B cell (primary cell): Measurements from ENCODE around the gene SAG. TPM values are rescaled to one million over a fixed set of nuclear protein-coding genes. Genes with fewer than 3 reads are reported as not detected.

Experiments
- ATAC-seq: fragments of 200-7000 bp; cut with Tn5 transposase; one replicate; pipeline ENCODE4 v1.10.0; 2021; ENCODE audit warnings: low read depth, mild to moderate bottlenecking, moderate number of reproducible peaks, moderate library complexity
- CTCF ChIA-PET: fragments of 350-600 bp; sonication (Branson Sonifier 250); formaldehyde crosslinking; loops from one replicate; lab custom pipeline; 2021; ENCODE audit warnings: antibody characterized with exemption, inconsistent platforms; lab: Charles Lee
- POLR2A ChIA-PET: fragments of 350-600 bp; sonication (Branson Sonifier 250); formaldehyde crosslinking; loops from one replicate; lab custom pipeline; 2021; ENCODE audit warnings: antibody characterized with exemption; lab: Charles Lee
- DNase-seq: peaks from one replicate; pipeline ENCODE4 v3.0.0; 2013
- H2AFZ ChIP-seq: 2 replicates; pipeline ENCODE4 v1.6.1; 2012; ENCODE audit warnings: mild to moderate bottlenecking, low read depth, low read length; ENCODE audit not compliant: insufficient read depth, poor library complexity, severe bottlenecking
- H3K27ac ChIP-seq, 2 donors: 1 replicate in 1 of 2; 2 replicates in 1 of 2; pipeline ENCODE4 v1.5.1; 2012 to 2013; ENCODE audit warnings: low read length in 2 of 2, mild to moderate bottlenecking in 2 of 2, moderate library complexity in 1 of 2
- H3K27me3 ChIP-seq, 4 experiments: fragments of 200-600 bp in 1 of 4; sonication (generic) in 1 of 4; replicated peaks in 1 of 4; 1 replicate in 2 of 4; 2 replicates in 2 of 4; pipeline versions ENCODE4 v1.6.1 to v1.7.0; 2013 to 2016; ENCODE audit warnings: low read length in 3 of 4, mild to moderate bottlenecking in 2 of 4, mixed read lengths in 1 of 4, moderate library complexity in 1 of 4; ENCODE audit not compliant: insufficient read depth in 4 of 4, control insufficient read depth in 3 of 4; ENCODE audit errors: control extremely low read depth in 1 of 4
- H3K36me3 ChIP-seq, 2 experiments: replicated peaks in 1 of 2; 1 replicate in 1 of 2; 2 replicates in 1 of 2; pipeline versions ENCODE4 v1.6.1 to v1.7.1; 2013; ENCODE audit warnings: low read length in 1 of 2; ENCODE audit not compliant: insufficient read depth in 2 of 2, control insufficient read depth in 1 of 2; ENCODE audit errors: control extremely low read depth in 1 of 2, extremely low read depth in 1 of 2
- H3K4me1 ChIP-seq, 2 donors: fragments of 200-600 bp in 1 of 2; sonication (generic) in 1 of 2; 1 replicate in 1 of 2; 2 replicates in 1 of 2; pipeline versions ENCODE4 v1.5.1 to v1.6.1; 2013 to 2017; ENCODE audit warnings: low read length in 2 of 2; ENCODE audit not compliant: control insufficient read depth in 2 of 2, insufficient read depth in 2 of 2
- H3K4me2 ChIP-seq: replicated peaks from 2 replicates; pipeline ENCODE3; 2012; ENCODE audit warnings: mild to moderate bottlenecking, low read depth, low read length; ENCODE audit not compliant: poor library complexity, severe bottlenecking
- H3K4me3 ChIP-seq, 5 experiments: fragments of 200-600 bp in 1 of 5; sonication (generic) in 1 of 5; 1 replicate in 3 of 5; 2 replicates in 2 of 5; pipeline versions ENCODE4 v1.5.1 to v1.7.0; 2011 to 2016; ENCODE audit warnings: low read length in 4 of 5, mild to moderate bottlenecking in 4 of 5, low read depth in 2 of 5, control low read depth in 1 of 5, moderate library complexity in 1 of 5; ENCODE audit not compliant: insufficient read depth in 1 of 5; ENCODE audit errors: control extremely low read depth in 1 of 5, extremely low read depth in 1 of 5
- H3K79me2 ChIP-seq: fragments of 200-600 bp; sonication (generic); one replicate; pipeline ENCODE4 v1.6.0; 2016; ENCODE audit warnings: low read length; ENCODE audit not compliant: control insufficient read depth, insufficient read depth
- H3K9ac ChIP-seq: fragments of 200-600 bp; sonication (generic); 2 replicates; pipeline ENCODE4 v1.6.1; 2017; ENCODE audit warnings: mild to moderate bottlenecking, low read length, moderate library complexity
- H3K9me3 ChIP-seq, 3 donors: one replicate each; pipeline versions ENCODE4 v1.6.1 to v1.7.1; 2013; ENCODE audit warnings: low read length in 2 of 3; ENCODE audit not compliant: control insufficient read depth in 2 of 3, insufficient read depth in 1 of 3; ENCODE audit errors: control extremely low read depth in 1 of 3
- H4K20me1 ChIP-seq: 2 replicates; pipeline ENCODE4 v1.6.0; 2012; ENCODE audit warnings: mild to moderate bottlenecking, low read length; ENCODE audit not compliant: insufficient read depth, control insufficient read depth, poor library complexity, severe bottlenecking
- H3K27ac Mint-ChIP-seq: one replicate; pipeline ENCODE4 v1.8.0; 2021; ENCODE audit warnings: mixed read lengths
- H3K27me3 Mint-ChIP-seq: one replicate; pipeline ENCODE4 v1.8.0; 2021; ENCODE audit warnings: mixed read lengths
- H3K4me1 Mint-ChIP-seq: one replicate; pipeline ENCODE4 v1.8.0; 2021; ENCODE audit warnings: mixed read lengths
- H3K4me3 Mint-ChIP-seq: one replicate; pipeline ENCODE4 v1.8.0; 2021; ENCODE audit warnings: mixed read lengths
- H3K9me3 Mint-ChIP-seq: one replicate; pipeline ENCODE4 v1.8.0; 2022; ENCODE audit warnings: mixed read lengths; ENCODE audit not compliant: insufficient read depth
- EZH2 ChIP-seq: IDR thresholded peaks from 2 replicates; pipeline ENCODE4 v1.6.1; 2012; ENCODE audit warnings: borderline replicate concordance, low read depth, mild to moderate bottlenecking, moderate library complexity, low read length; ENCODE audit not compliant: insufficient read depth, poor library complexity, severe bottlenecking
- WGBS: methylation state at CpG from one replicate; pipeline ENCODE4 v1.1.5; 2013; ENCODE audit warnings: missing lambda C conversion rate; ENCODE audit not compliant: insufficient coverage; 5-methylcytosine and 5-hydroxymethylcytosine counted together
- intact Hi-C: fragments of 100-400 bp; cut with micrococcal nuclease; formaldehyde crosslinking; loops from one replicate; pipeline ENCODE4 v1.10.0; 2022
- polyA plus RNA-seq: library from polyadenylated mRNA; depleted of rRNA; stranded (reverse); fragments of >200 nt; gene quantifications from 2 replicates; pipeline ENCODE4 v1.2.3, GENCODE V29; 2012
- total RNA-seq, 2 donors: library from RNA; stranded (reverse); fragments of 120-200 nt in 1 of 2; gene quantifications; 1 replicate in 1 of 2; 2 replicates in 1 of 2; pipeline versions ENCODE4 v1.2.3 to v1.2.4, GENCODE V29; 2013 to 2022
- TF ChIP-seq, protein P1 (sequence below): fragments of 200-600 bp; IDR thresholded peaks from one replicate; pipeline ENCODE4 v1.8.0; 2022; ENCODE audit warnings: antibody characterized with exemption, mild to moderate bottlenecking

Gene SAG
- total and polyA plus RNA-seq, 2 donors (not counting 1 experiment from before 2014, with no cell fraction given), result 0.03 to 0.17 TPM

- CTCF ChIA-PET, result interaction anchor here (0.6 to 1.8 kb wide), 2 partner anchors 75 to 165 kb away, joined by 3 to 7 read pairs; partner anchors contain the start of gene DGKD
- no peak overlapping the region for H3K4me2 ChIP-seq
- no peaks in the 10 kb centered on the region for H3K27me3 ChIP-seq
- no peak overlapping the region for H3K9ac ChIP-seq
- no peaks in the 10 kb centered on the region for H3K4me1 ChIP-seq
- H2AFZ ChIP-seq, result no peak overlapping the region
- Mint-ChIP-seq H3K27me3 (no peaks in the 10 kb centered on the region), H3K4me1 (peaks cover 8% of the 10 kb centered on the region), H3K9me3 (no peaks in the 10 kb centered on the region), H3K4me3 (no peak overlapping the region), H3K27ac (no peak overlapping the region)
- H3K79me2 ChIP-seq, result peaks cover 25% of the 10 kb centered on the region
- no peak for TF ChIP-seq EZH2
- TF ChIP-seq, protein P1, sequence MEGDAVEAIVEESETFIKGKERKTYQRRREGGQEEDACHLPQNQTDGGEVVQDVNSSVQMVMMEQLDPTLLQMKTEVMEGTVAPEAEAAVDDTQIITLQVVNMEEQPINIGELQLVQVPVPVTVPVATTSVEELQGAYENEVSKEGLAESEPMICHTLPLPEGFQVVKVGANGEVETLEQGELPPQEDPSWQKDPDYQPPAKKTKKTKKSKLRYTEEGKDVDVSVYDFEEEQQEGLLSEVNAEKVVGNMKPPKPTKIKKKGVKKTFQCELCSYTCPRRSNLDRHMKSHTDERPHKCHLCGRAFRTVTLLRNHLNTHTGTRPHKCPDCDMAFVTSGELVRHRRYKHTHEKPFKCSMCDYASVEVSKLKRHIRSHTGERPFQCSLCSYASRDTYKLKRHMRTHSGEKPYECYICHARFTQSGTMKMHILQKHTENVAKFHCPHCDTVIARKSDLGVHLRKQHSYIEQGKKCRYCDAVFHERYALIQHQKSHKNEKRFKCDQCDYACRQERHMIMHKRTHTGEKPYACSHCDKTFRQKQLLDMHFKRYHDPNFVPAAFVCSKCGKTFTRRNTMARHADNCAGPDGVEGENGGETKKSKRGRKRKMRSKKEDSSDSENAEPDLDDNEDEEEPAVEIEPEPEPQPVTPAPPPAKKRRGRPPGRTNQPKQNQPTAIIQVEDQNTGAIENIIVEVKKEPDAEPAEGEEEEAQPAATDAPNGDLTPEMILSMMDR, result no peak
- peaks cover 36 to 96% of the 10 kb centered on the region in 2 experiments for H3K36me3 ChIP-seq
- DNase-seq, result no peak
- H3K9me3 ChIP-seq, result no peaks in the 10 kb centered on the region
- H3K27ac ChIP-seq, result no peak overlapping the region
- WGBS, result no CpG with 5 or more reads among the region's 2 CpGs
- H4K20me1 ChIP-seq, result no peaks in the 10 kb centered on the region
- intact Hi-C loops, result no loop called here
- POLR2A ChIA-PET, result no interaction called here
- no peak overlapping the region for H3K4me3 ChIP-seq
- no peak for ATAC-seq
These were observed 28.7 kb upstream of the SAG start for GRCh38 chr2:233278921-233279320.

DNA sequence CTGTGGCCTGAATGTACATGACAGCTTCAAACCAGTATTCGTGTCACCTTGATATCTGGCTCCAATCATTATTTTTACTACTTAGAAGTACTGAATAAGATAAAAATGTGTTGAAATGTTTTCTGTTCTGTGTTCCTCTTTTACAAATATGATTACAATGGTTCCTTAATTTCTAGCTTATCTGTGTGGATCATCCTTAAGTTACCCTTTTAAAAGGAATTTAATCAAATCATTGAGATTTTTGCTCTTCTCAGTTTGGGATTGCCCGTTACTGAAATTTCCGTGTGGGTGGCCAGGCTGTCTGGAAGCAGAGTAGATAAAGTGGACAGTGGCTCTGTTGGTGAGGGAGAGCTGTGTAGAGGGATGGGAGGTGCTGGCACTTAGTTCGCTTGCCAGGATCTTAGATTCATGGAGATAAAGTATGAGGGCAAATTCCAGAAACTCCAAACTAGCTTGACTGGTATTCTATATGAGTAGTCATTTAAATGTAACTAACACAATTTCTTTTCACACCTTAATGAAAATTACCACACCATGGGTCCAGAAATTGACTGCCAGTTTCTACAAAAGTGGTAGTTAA, 27.4 kb upstream of the SAG start:
- H3K36me3 ChIP-seq, result peaks cover 35 to 91% of the 10 kb centered on the region in 2 experiments
- CTCF ChIA-PET, result interaction anchor here (1.4 to 1.8 kb wide), 2 partner anchors 74 to 163 kb away, joined by 4 to 7 read pairs; partner anchors contain the start of gene DGKD

More for the DNA sequence above, 27.4 kb upstream of the SAG start:
- TF ChIP-seq EZH2, result no peak
- TF ChIP-seq, protein P1, result no peak
- H3K79me2 ChIP-seq, result peaks cover 26% of the 10 kb centered on the region
- 94% methylated on average over 2 of the region's 4 CpGs for WGBS
- peaks cover 7% of the 10 kb centered on the region for H3K4me1 Mint-ChIP-seq
- ATAC-seq, result no peak
- no peaks in the 10 kb centered on the region for H4K20me1 ChIP-seq
- H3K4me3 ChIP-seq, result no peak overlapping the region
- H2AFZ ChIP-seq, result no peak overlapping the region
- H3K4me3 Mint-ChIP-seq, result no peak overlapping the region
- POLR2A ChIA-PET, result interaction anchor here (0.6 kb wide), 1 partner anchor 42 kb away, joined by 3 read pairs; no protein-coding TSS in a partner anchor
- no peak overlapping the region for H3K27ac ChIP-seq
- peak overlapping the region; percentile 50 for H3K27ac Mint-ChIP-seq
- H3K9me3 Mint-ChIP-seq, result no peaks in the 10 kb centered on the region
- H3K27me3 ChIP-seq, result no peaks in the 10 kb centered on the region
- intact Hi-C loops, result no loop called here
- DNase-seq, result no peak
- no peaks in the 10 kb centered on the region for H3K9me3 ChIP-seq
- no peaks in the 10 kb centered on the region for H3K4me1 ChIP-seq
- H3K9ac ChIP-seq, result no peak overlapping the region
- no peak overlapping the region for H3K4me2 ChIP-seq
- H3K27me3 Mint-ChIP-seq, result no peaks in the 10 kb centered on the region
